Neuronal stem cell (in vitro differentiated cells): ENCODE data around the gene MTRR.
A peak's percentile ranks its signal among the peaks of the same experiment; 100 is the strongest.

ENCODE experiments used
- DNase-seq: peaks from one replicate; pipeline ENCODE4 v3.0.0-alpha.2; 2013; ENCODE audit warnings: low spot score
- H2AFZ ChIP-seq: one replicate; pipeline ENCODE4 v1.6.1; 2013; ENCODE audit warnings: mild to moderate bottlenecking, low read length, inconsistent platforms
- H2AK5ac ChIP-seq: 2 replicates; pipeline ENCODE4 v1.6.1; 2013; ENCODE audit warnings: low read depth, mild to moderate bottlenecking, inconsistent platforms, low read length, moderate library complexity, mixed read lengths
- H2BK120ac ChIP-seq: 2 replicates; pipeline ENCODE4 v1.6.1; 2013; ENCODE audit warnings: low read depth, mild to moderate bottlenecking, inconsistent platforms, low read length, moderate library complexity, mixed read lengths
- H2BK12ac ChIP-seq: one replicate; pipeline ENCODE4 v1.6.1; 2013; ENCODE audit warnings: low read length, inconsistent platforms
- H2BK15ac ChIP-seq: 2 replicates; pipeline ENCODE4 v1.6.1; 2013; ENCODE audit warnings: mild to moderate bottlenecking, low read length, inconsistent platforms, mixed read lengths
- H2BK5ac ChIP-seq: one replicate; pipeline ENCODE4 v1.6.1; 2013; ENCODE audit warnings: inconsistent platforms, mild to moderate bottlenecking, low read length, moderate library complexity
- H3K14ac ChIP-seq: one replicate; pipeline ENCODE4 v1.6.1; 2013; ENCODE audit warnings: low read length, inconsistent platforms
- H3K18ac ChIP-seq: 2 replicates; pipeline ENCODE4 v1.6.1; 2013; ENCODE audit warnings: low read length, inconsistent platforms
- H3K23ac ChIP-seq: 2 replicates; pipeline ENCODE4 v1.6.1; 2013; ENCODE audit warnings: low read depth, mild to moderate bottlenecking, mixed read lengths, low read length, inconsistent platforms; ENCODE audit not compliant: poor library complexity
- H3K27ac ChIP-seq: replicated peaks from 3 replicates; pipeline ENCODE4 v1.5.1; 2013; ENCODE audit warnings: low read length, inconsistent platforms
- H3K27me3 ChIP-seq, 3 experiments: 2 replicates each; pipeline ENCODE4 v1.6.1; 2013; ENCODE audit warnings: low read length in 3 of 3, mild to moderate bottlenecking in 2 of 3, inconsistent platforms in 1 of 3, low read depth in 1 of 3, mixed read lengths in 1 of 3, moderate library complexity in 1 of 3; ENCODE audit not compliant: control insufficient read depth in 3 of 3, insufficient read depth in 3 of 3
- H3K36me3 ChIP-seq, 2 donors: replicated peaks in 1 of 2; 2 replicates each; pipeline ENCODE4 v1.6.1; 2013; ENCODE audit warnings: low read length in 2 of 2; ENCODE audit not compliant: control insufficient read depth in 2 of 2, insufficient read depth in 2 of 2
- H3K4ac ChIP-seq: 2 replicates; pipeline ENCODE4 v1.6.1; 2013; ENCODE audit warnings: inconsistent platforms, mild to moderate bottlenecking, low read length, moderate library complexity
- H3K4me1 ChIP-seq, 2 donors: 1 replicate in 1 of 2; 2 replicates in 1 of 2; pipeline ENCODE4 v1.6.1; 2013; ENCODE audit warnings: low read length in 2 of 2, low read depth in 1 of 2; ENCODE audit not compliant: control insufficient read depth in 2 of 2, insufficient read depth in 1 of 2
- H3K4me2 ChIP-seq: one replicate; pipeline ENCODE4 v1.6.1; 2013; ENCODE audit warnings: mild to moderate bottlenecking, low read length, inconsistent platforms; ENCODE audit not compliant: insufficient read depth, poor library complexity, severe bottlenecking
- H3K4me3 ChIP-seq, 2 donors: 2 replicates each; pipeline ENCODE4 v1.5.1; 2013; ENCODE audit warnings: low read length in 2 of 2, mild to moderate bottlenecking in 2 of 2, inconsistent platforms in 1 of 2, moderate library complexity in 1 of 2
- H3K79me1 ChIP-seq: one replicate; pipeline ENCODE4 v1.6.1; 2013; ENCODE audit warnings: low read depth, mild to moderate bottlenecking, inconsistent platforms, low read length, moderate library complexity
- H3K9ac ChIP-seq: one replicate; pipeline ENCODE4 v1.6.1; 2013; ENCODE audit warnings: mild to moderate bottlenecking, low read depth, low read length, inconsistent platforms; ENCODE audit not compliant: poor library complexity
- H3K9me3 ChIP-seq, 2 donors: replicated peaks in 1 of 2; 2 replicates each; pipeline versions ENCODE3 to v1.6.1; 2013; ENCODE audit warnings: low read length in 2 of 2, mild to moderate bottlenecking in 2 of 2, inconsistent platforms in 1 of 2, low read depth in 1 of 2, mixed read lengths in 1 of 2, moderate library complexity in 1 of 2; ENCODE audit not compliant: control insufficient read depth in 2 of 2, insufficient read depth in 1 of 2
- H4K8ac ChIP-seq: one replicate; pipeline ENCODE4 v1.6.1; 2013; ENCODE audit warnings: low read depth, mild to moderate bottlenecking, inconsistent platforms, low read length, moderate library complexity
- H4K91ac ChIP-seq: one replicate; pipeline ENCODE4 v1.6.1; 2013; ENCODE audit warnings: low read length, low read depth, mild to moderate bottlenecking, inconsistent platforms; ENCODE audit not compliant: poor library complexity
- WGBS, 2 donors: extraction: QIAGEN DNeasy Blood & Tissue Kit; methylation state at CpG; one replicate each; pipeline ENCODE4 v1.1.7; 2013; ENCODE audit warnings: missing lambda C conversion rate in 2 of 2, mixed read lengths in 1 of 2; ENCODE audit not compliant: insufficient read length in 2 of 2, insufficient replicate concordance in 1 of 2; ENCODE audit errors: extremely low coverage in 2 of 2; 5-methylcytosine and 5-hydroxymethylcytosine counted together

The MTRR gene

GRCh38 chr5:7886849-7887475 is 18.0 kb downstream of the MTRR start:
- Histone ChIP-seq H3K4me3 (no peak overlapping the region), H3K4me2 (no peak overlapping the region), H2BK12ac (no peak overlapping the region), H2BK5ac (no peak overlapping the region), H3K14ac (no peak overlapping the region), H3K18ac (no peak overlapping the region), H3K27ac (no peak overlapping the region), H3K4ac (no peak overlapping the region), H3K79me1 (no peaks in the 10 kb centered on the region), H4K91ac (no peak overlapping the region), H3K36me3 (peaks cover 26 to 96% of the 10 kb centered on the region in 2 donors), H4K8ac (no peak overlapping the region), H2AFZ (no peak overlapping the region), H3K9me3 (no peaks in the 10 kb centered on the region), H3K9ac (no peak overlapping the region), H2AK5ac (no peak overlapping the region), H3K27me3 (no peaks in the 10 kb centered on the region), H2BK15ac (no peak overlapping the region), H2BK120ac (no peak overlapping the region), H3K4me1 (no peaks in the 10 kb centered on the region), H3K23ac (no peak overlapping the region)
- no CpG with 5 or more reads among the region's 7 CpGs for WGBS, 2 donors
- peak; percentile 17 for DNase-seq

DNA sequence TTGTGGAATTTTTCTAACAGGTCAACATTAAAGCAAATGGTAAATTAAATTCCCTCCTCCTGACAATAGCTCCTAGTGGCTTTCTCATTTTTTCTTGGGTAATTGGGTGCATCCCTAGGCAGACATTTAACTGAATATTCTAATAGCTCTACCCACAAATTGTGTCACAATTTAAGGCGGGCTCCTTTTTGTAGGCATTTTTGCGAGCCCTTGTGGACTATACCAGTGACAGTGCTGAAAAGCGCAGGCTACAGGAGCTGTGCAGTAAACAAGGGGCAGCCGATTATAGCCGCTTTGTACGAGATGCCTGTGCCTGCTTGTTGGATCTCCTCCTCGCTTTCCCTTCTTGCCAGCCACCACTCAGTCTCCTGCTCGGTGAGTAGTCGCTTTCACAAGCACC is 20.0 kb downstream of the MTRR start:
- Histone ChIP-seq H2BK15ac (no peak overlapping the region), H2BK120ac (no peak overlapping the region), H3K9me3 (no peaks in the 10 kb centered on the region), H3K4ac (no peak overlapping the region), H4K8ac (no peak overlapping the region), H4K91ac (no peak overlapping the region), H3K18ac (no peak overlapping the region), H2BK5ac (no peak overlapping the region), H3K4me3 (no peak overlapping the region), H3K27ac (no peak overlapping the region), H3K4me2 (no peak overlapping the region), H3K36me3 (peaks cover 17 to 96% of the 10 kb centered on the region in 2 donors), H2AK5ac (no peak overlapping the region), H3K27me3 (no peaks in the 10 kb centered on the region), H2BK12ac (no peak overlapping the region), H3K9ac (no peak overlapping the region), H3K23ac (no peak overlapping the region), H3K79me1 (no peaks in the 10 kb centered on the region), H3K4me1 (no peaks in the 10 kb centered on the region), H2AFZ (no peak overlapping the region), H3K14ac (no peak overlapping the region)
- no peak for DNase-seq
- no CpG with 5 or more reads among the region's 9 CpGs for WGBS, 2 donors

GRCh38 chr5:7894439-7894838 is 25.5 kb downstream of the MTRR start:
- Histone ChIP-seq H3K4ac (no peak overlapping the region), H2BK15ac (no peak overlapping the region)

GRCh38 chr5:7894860-7895259 is 25.9 kb downstream of the MTRR start:
- no peak overlapping the region for H4K91ac ChIP-seq
- H3K79me1 ChIP-seq = peaks cover 3% of the 10 kb centered on the region
- no peak for DNase-seq
- H3K23ac ChIP-seq = no peak overlapping the region
- no peak overlapping the region for H3K9ac ChIP-seq
- H2AFZ ChIP-seq = no peak overlapping the region
- WGBS, 2 donors = no CpG with 5 or more reads among the region's 2 CpGs
- no peak overlapping the region for H3K27ac ChIP-seq
- H2AK5ac ChIP-seq = no peak overlapping the region
- H3K14ac ChIP-seq = no peak overlapping the region
- H2BK15ac ChIP-seq = no peak overlapping the region
- H4K8ac ChIP-seq = no peak overlapping the region
- no peak overlapping the region for H2BK5ac ChIP-seq
- H3K36me3 ChIP-seq = peaks cover 25 to 98% of the 10 kb centered on the region in 2 donors
- H3K27me3 ChIP-seq = no peaks in the 10 kb centered on the region
- no peak overlapping the region for H2BK120ac ChIP-seq
- H3K4ac ChIP-seq = no peak overlapping the region
- H3K4me3 ChIP-seq = no peak overlapping the region
- no peak overlapping the region for H3K18ac ChIP-seq
- H3K4me2 ChIP-seq = no peak overlapping the region
- H3K4me1 ChIP-seq = no peaks in the 10 kb centered on the region
- H3K9me3 ChIP-seq = no peaks in the 10 kb centered on the region
- H2BK12ac ChIP-seq = no peak overlapping the region

More at GRCh38 chr5:7894439-7894838, 25.5 kb downstream of the MTRR start:
- Histone ChIP-seq H3K36me3 (peaks cover 27 to 98% of the 10 kb centered on the region in 2 donors), H3K23ac (no peak overlapping the region), H2AFZ (no peak overlapping the region), H2BK5ac (no peak overlapping the region), H3K27me3 (no peaks in the 10 kb centered on the region), H3K14ac (no peak overlapping the region), H3K9ac (no peak overlapping the region), H2BK120ac (no peak overlapping the region), H3K27ac (no peak overlapping the region), H2AK5ac (no peak overlapping the region), H3K9me3 (no peaks in the 10 kb centered on the region), H3K18ac (no peak overlapping the region), H3K4me1 (no peaks in the 10 kb centered on the region), H3K79me1 (peaks cover 3% of the 10 kb centered on the region), H3K4me2 (no peak overlapping the region), H4K91ac (no peak overlapping the region), H2BK12ac (no peak overlapping the region), H3K4me3 (no peak overlapping the region), H4K8ac (no peak overlapping the region)
- no peak for DNase-seq
- no CpG with 5 or more reads among the region's 5 CpGs for WGBS, 2 donors
